LoVo (cell line): ENCODE data around the gene PAEP.

Experiments
- DNase-seq: peaks from one replicate; pipeline ENCODE4 v3.0.0-alpha.2; 2016; ENCODE audit warnings: low spot score

Gene PAEP

DNA sequence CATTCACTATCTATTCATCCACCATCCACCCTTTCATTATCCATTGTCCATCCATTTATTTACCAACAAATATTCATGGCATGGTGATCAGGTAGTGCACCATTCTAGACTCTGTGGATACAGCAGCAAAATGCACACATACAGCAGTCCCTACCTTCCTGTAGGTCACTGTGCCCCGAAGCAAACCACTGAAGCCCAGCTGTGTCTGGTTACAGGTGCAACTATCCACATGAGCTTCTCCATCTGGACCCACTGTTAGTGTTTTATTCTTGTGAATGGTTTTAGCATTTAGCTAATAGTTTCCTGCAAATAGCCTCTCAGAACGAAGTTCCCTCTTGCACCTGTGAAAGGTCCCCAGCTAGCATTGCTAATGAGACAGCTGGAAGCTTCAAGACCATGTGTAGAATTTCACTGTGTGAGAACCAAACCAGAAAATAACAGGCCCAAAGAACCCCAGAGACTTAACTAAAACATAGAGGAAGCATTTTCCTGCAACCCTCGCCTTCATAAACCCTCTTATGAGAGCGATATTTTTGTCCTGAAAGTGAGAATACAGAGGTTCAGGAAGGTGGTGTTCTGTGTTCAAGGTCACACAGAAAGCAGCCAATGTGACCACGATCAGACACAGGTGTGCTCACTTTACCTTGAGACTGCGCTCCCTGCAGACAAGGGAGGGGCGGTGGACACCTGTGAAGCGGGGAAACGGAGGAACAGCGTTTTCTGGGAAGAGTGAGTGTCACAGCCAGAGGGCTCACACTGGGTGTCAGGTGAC is 18.5 kb downstream of the PAEP start:
- DNase-seq: no peak

DNA sequence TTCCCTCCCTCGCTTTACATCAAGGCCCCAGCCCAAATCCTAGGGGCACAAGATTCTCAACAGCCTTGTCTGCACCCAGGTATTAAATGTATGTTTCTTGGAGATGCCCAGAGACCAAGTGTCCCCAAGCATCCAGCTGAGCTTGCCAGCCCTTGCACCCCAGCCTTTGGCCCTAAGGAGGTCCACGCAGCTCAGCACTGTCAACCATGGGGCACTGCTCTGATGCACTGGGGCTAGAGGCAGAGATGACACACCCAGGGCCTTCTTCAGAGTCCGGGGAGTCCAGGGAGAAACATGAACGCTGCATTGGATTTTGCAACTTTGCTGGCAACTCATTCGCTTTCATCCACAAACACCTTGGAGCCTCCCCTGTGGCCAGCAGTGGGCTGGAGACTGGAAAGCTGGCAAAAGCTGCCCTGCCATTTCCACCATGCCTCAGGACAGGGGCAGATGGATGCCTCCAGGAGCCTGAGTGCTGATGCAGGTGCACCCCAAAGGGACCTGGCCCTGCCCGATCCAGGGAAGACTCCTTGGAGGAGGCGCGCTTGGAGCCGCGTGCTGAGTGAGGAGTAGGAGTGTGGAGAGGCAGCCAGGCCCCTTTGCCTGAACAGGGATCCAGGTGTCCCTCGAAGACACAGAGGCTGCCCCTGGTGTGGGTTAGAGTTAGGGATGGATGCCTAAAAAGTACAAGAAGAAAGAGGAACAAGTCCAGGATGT is 19.3 kb downstream of the PAEP start:
- no peak for DNase-seq

DNA sequence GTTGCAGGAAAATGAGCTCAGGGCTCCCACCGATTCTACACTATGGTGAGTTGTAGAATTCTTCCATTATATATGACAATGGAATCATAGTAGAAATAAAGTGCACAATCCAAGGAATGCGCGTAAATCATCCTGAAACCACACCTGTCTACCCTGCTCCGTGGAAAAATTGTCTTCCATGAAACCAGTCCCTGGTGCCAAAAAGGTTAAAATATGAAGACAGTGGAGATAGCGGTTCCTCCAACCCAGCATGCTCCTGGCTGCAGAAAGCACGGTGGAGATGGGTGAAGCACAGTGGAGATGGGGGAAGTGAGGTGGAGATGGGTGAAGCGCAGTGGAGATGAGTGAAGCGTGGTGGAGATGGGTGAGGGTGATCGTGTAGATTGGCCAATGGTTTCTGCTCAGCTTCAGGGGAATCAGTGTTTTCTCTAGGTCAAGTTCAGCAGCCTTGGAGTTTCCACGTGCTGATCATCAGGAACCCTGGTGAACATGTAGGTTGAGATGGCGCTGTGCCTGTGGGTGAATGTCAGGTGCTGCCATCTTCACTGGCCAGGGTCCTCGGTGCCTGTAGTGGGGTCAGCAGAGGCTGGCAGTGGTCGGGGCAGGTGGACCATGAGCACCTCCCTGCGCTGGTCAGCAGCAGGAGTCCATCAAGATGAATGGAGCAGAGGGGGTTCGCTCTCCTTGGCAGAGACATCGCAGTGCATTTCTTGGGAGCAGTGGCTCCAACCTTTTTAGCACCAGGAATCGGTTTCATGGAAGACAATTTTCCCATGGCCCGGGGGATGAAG is 20.3 kb downstream of the PAEP start:
- DNase-seq: no peak

DNA sequence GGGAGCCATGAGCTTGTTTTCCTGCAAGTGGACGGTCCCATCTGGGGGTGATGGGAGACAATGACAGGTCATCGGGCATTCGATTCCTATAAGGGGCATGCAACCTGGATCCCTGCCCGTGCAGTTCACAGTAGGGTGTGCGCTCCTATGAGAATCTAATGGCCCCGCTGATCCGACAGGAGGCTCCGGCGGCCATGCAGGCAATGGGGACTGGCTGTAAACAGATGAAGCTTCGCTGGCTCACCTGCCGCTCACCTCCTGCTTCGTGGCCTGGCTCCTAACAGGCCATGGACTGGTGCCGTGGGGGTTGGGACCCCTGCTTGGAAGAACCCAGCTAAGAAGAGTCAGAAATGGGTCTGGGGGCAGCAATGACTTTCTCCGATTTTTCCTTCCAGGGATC is 21.0 kb downstream of the PAEP start:
- no peak for DNase-seq

DNA sequence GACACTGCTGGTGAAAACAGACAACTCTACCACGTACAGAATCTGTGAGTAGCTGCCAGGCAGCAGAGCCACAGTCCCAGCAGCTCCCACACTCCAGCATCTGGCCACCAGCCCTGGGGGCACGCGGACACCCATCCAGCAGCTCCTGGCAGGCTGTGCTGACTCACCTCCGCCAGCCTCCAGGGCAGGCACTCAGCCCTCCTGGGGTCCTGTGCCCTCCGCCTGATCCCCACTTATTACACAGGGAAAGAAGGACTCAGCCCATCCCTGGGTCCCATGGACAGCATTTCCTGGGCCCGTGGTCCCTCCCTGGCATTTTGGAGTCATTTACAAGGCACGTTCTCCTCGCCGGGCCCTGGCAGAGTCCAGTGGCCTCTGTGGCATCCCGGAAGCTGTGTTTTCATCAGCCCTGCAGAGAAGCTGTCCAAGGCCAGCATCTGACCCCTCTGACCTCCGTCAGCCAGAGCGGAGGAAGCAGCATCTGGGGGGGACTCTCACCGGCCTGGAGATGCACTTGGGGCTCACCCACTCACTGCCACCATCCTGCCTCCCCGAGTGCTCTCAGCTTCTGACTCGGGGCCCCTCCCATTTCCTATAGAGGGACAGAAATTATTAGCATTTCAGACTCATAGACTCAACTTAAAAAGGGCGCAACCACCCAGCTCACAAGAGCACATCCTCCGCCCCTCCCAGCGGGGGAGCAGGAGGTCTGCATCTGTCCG is 21.6 kb downstream of the PAEP start:
- DNase-seq: no peak

DNA sequence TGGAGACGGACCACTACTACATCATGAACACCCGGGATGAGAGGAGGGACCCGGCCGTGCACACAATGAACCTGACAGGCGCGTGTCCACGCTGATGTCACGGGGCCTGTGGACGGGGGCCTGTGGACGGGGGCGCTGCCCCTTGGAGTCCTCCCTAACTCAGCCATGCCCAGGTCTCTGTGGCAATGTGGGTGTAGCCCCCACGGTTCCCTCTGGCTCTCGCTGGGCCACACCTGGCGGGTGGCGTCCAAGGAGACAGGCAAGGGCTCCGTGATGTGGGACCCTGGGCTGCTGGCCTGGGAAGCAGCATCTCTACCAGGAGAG is 22.1 kb downstream of the PAEP start:
- DNase-seq: no peak

DNA sequence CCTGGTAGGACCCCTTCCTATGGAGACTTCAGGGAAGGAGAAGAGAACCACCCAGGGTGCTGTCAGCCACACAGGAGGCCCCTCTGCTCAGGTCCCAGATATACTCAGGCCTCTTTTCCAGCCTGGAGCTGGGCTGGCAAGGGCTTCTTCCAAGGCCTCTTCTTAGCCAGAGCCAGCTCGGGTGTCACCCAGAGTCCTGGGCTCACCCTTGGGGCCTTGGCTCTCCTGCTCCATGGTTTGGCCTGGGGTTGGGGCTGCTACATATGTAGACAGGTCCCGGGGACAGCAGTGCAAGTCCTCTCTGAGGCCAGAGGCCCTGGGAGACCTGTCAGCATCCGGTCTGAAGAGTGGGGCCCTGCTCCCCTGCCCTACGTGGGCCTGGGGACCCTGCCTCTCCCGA is 22.8 kb downstream of the PAEP start:
- no peak for DNase-seq

DNA sequence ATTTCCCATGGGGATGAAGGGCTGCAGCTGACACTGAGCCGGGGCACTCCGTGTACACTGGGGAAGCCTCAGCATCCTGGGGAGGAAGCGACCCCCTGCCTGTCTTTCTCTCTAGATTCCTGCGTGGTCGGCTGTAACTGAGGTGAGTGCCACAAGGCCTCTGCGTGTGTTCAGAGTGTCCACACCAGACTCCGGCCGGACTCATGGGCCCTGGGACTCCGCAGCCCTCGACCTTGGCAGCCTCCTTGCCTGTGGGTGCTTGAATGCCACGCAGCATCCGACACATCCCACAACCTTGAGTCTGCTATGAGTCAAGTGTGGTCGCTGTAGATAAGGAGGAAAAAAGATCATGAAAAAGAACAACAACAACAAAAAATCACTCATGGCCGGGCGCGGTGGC is 23.4 kb downstream of the PAEP start:
- DNase-seq: no peak

DNA sequence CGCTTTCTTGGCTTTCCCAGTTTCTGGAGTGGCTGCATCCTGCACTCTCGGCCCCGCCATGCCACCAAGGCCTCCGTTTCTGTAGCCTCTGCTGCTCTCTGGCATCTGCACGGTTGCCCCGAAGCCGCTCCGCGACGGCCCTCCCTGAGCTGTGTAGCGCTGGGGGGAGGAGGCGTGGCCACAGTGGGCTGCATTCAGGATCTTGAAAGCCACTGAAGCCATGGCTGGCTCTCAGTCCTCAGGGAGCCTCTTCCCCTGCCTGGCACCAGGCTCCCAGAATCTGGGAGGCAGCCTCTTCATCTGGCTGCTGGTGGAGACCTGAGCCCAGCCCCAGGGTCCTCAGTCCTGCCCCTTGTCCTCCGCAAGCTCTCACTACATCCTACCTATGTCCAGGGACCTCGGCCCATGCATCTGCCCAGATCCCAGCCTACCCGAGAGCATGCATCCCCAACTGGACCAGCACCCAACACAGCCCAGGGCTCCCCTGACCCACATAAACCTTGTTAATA is 25.1 kb downstream of the PAEP start:
- no peak for DNase-seq

DNA sequence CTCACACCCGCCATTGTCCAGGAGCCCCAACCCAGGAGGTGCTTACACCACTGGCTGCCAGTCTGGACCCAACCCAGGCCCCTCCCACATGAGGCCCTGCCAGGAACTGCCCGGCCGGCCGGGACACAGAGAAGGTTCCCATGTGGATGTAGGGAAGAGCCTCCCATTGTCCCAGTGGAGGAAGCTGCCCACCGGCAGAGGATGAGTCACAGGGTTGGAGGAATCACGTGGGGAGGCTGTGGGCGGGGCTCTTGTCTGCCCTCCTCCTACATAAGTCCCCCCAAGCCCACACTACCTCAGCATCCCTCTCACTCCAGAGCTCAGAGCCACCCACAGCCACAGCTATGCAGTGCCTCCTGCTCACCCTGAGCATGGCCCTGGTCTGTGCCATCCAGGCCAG is 26.1 kb downstream of the PAEP start:
- DNase-seq: no peak

DNA sequence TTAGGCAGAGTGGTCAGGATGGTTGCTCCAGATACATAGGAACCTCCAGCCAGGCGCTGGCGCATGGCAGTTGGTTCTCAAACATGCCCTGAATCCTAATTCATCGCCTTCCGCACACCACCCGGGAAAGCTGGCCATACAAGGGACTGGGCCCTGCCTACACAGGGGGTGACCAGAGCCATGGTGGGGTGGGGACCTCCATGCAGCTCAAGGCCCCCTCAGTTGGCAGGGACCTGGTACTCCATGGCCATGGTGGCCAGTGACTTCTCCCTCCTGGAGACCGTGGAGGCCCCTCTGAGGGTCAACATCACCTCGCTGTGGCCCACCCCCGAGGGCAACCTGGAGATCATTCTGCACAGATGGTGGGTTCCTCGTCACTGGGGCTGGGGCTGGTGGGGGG is 26.8 kb downstream of the PAEP start:
- DNase-seq: no peak

DNA sequence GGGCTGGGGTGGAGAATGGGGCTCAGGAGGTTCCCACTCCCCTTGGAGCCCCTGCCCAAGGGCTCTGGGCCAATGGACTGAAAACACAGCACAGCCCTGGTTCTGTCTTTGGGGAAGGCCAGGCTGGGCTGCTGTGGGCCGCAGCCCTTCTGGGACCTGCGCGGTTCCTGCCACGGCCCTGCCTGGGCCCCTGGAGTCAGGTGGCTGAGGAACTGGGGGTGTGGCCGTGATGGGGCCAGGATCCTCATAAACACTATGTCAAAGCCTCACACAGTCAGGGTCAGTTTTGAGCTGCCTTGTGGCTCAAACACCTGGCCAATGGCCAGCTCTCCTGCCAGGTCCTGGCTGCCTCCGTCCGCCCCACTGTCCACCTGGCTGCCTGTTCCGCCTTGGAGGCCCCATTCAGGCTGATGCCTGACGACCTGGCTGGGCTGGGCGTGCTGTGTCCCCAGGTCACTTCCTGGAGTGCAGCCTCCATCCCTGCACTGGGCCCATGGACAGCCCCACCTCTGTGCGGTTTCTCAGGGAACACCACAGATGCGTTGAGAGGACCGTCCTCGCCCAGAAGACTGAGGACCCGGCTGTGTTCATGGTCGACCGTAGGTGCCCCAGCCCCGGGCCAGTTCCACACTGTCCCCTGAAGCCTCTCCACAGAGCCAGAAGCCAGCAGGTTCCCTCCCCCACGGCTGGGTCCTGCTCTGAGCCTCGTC is 27.5 kb downstream of the PAEP start:
- DNase-seq: no peak

DNA sequence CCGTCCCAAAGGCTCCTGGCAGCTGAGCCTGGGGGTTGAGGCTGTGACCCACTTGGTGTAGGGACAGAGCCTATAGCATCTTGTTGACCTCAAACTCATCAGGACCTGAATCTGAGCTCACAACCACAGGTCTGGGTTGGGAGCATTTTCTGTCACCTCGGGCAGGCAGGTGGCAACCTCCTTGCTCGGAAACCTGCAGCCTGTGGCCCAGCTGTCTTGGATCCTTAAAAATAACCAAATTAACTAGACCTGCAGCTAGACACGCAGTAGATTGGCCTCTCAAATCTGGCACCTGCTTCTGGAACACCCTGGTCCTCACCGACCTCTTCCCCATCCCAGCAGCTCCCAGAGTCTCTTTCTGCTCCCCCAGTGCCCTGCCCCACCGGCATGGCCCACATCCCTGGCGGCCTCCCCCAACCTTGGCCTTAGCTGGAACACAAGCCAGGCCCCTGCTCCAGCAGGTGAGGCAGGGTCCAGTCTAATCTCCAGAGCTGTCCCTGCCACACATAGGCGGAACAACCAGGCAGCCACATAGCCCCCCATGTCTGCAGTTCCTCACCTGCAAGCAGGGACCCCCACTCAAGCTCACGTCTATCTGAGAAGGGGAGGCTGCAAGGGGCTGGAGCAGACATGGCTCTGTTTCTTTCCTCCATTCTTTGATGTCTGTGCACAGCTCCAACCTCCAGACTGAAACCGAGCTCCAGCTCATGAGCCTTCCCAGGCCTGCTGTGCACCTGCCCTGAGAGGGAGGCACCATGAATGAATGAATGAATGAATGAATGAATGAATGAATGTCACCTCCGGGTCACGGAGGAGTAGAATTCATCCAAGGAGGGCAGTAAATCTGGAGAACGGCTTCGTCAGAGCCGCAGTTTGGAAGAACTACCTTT is 28.3 kb downstream of the PAEP start:
- DNase-seq: no peak

DNA sequence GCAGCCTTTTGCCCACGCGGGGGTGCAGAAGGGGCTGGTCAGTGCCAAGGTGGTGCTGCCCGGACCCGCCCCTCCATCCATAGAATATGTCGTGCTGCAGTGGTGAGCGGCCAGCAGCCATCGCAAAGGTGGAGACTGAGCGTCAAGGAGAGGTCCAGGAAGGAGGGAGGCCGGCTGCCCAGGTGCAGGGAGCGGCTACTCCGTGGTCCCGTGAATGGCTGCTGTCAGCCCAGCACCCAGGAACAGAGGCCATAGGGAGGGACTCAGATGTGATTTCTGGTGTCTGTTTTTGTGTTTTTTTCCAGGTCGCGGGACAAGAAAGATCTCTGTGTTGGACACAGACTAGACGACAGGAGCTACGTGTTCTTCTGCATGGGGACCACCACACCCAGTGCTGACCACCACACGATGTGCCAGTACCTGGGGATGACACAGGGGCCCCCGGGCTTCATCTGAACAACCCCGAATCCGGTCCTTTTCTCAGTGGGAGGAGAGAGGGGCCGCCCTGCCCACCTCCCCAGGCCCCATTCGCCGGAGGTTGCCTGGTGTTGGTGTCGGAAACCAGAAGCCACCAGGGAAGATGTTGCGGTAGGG is 29.0 kb downstream of the PAEP start:
- DNase-seq: no peak

DNA sequence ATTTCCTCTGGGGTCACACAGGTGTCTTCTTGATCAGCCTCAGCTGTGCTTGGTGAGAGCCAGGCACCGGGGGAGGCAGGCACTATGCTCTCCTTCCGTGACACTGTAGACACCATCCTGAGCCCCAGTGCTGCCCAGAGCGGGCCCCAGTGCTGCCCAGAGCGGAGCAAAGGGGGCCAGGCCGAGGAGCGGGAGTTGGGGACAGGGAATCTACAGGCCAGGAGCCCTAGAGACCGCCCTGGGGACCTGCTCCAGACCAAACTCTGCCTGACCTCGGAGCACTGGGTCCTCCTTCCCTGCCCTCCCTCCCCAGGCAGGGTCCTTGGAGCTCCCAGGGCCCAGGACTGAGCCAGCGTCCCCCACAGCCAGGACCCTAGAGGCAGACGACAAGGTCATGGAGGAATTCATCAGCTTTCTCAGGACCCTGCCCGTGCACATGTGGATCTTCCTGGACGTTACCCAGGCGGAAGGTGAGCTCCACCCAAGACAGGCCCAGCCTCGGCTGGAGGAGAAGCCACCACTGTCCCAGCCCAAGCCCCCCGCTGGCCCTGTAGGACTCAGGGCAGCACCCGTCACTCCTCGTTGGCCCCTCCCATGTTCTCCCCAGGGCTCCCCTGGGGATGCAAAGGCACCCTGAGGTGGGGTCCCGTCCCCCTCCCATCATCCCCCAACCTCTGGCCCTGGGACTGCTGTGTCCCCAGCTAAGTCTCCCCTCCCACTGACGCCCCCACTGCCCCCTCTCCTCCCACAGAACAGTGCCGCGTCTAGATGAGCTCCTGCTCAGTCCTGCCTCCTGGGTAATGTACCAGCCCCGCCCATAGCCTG is 30.2 kb downstream of the PAEP start:
- no peak for DNase-seq

DNA sequence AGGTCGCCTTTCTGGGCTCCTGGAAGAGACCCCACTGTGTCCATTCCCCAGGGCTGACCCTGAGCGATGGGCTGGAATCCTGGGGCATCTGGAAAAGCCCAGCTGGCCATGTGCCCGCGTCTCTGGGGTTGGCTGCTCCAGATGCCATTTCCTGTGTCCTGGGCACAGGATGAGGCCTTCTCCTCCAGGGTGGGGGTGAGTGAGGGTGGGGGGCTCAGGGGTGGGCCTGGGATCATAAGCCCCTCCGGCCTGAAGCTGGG is 30.7 kb downstream of the PAEP start:
- DNase-seq: no peak

DNA sequence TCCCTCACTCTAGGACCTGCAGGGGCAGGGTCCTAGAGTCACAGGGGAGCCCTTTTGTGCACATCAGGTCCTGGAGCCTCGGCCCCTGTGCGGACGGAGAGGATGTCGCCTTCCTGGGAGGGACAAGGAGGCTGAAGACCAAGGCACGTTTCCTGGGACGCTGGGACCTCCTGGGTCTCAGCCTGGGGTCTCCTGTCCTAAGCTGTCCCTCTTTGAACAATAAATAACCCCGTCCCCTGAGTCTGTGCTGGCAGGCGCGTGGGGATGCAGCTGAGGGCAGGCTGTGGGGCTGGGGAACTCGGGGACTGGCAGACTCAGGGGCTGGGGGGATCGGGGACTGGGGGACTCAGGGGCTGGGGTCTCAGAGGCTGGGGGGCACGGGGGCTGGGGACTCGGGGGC is 31.1 kb downstream of the PAEP start:
- no peak for DNase-seq

DNA sequence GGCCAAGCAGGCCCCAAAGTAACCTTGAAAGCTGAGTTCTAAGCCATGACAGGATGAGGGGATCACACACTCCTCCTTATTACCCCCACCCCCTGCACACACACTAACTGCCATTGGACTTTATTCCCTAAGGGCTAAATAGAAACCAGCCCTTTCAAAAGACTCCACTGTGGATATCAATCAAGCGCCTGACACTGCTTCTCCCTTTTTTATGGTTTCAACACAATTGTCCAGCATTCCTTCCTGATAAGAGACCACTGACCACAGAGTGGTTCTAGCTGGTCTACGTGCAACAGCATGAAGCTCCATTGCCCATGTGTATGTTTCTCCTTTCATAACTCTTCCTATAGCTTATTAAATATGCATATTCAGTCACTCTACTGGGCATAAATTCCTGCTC is 34.7 kb downstream of the PAEP start:
- no peak for DNase-seq

DNA sequence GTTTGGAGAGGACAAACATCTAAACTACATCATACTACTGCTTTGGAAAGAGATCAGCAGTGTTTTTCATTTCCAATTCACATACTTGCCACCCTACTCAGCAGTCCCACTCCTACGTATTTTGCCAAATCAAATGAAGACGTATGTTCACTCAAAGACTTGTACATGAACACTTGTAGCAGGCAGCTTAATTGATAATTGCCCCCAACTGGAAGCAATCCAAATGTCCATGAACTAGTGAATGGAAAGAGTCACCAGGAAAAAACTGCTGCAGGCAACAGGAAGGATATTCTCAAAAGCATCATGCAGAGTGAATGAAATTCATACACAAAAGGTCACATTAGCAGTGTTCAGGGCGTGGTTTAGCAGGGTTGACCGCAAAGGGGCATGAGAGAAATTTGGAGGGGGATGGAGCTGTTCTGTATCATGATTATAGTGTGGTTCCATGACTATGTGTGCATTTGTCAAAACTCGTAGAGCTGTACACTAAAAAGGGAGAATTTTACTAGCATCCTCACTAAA is 38.8 kb downstream of the PAEP start:
- no peak for DNase-seq
